Measurements from ENCODE around the gene LHX8. TPM values are rescaled to one million over a fixed set of nuclear protein-coding genes. Genes with fewer than 3 reads are reported as not detected.

Gene LHX8
- total and polyA plus RNA-seq, 10 of the 15 experiments (the other 5 are each of a cell fraction or from before 2014, with no cell fraction given) = not detected

DNA sequence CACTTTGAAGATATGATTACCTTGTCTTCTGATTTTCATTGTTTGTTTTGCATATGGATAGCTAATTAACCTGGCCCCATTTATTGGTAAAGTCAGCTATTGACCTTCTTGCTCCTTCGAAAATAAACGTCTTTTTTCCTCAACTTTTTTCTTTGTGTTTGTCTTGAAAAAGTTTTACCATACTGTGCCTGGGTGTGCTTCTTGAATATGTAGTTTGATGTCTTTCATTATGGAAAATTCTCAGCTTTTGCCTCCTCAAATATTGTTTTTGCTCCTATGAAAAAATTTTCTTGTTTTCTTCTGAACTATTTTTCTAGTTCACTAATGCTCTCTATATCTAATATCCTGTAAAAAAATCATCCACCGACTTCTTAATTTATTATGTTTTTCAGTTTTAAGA is 25.0 kb downstream of the LHX8 start:
- intact Hi-C loops (cut with micrococcal nuclease; ENCODE audit: unreplicated experiment) (no loop called here), in situ Hi-C loops (cut with MboI) (no loop called here)
- SMC1A ChIA-PET (ENCODE audit: uncharacterized antibody, unreplicated experiment) = no interaction called here
- Histone ChIP-seq H3K27ac (ENCODE audit: control insufficient read depth, insufficient read depth) (no peak overlapping the region), H3K9me3 (replicated peaks; ENCODE audit: control insufficient read depth, insufficient read depth, low read length) (no peaks in the 10 kb centered on the region), H3K36me3 (ENCODE audit: control insufficient read depth in 2 of 2, insufficient read depth in 2 of 2, low read length in 1 of 2) (no peaks in the 10 kb centered on the region), H2AFZ (ENCODE audit: control insufficient read depth, low read depth, low read length) (no peak overlapping the region), H3K4me3 (no peak overlapping the region), H4K20me1 (ENCODE audit: control insufficient read depth, insufficient read depth) (no peaks in the 10 kb centered on the region), H3K9ac (ENCODE audit: control insufficient read depth, insufficient read depth, low read length) (no peak overlapping the region), H3K4me2 (ENCODE audit: control insufficient read depth, insufficient read depth) (no peak overlapping the region), H3K4me1 (ENCODE audit: control insufficient read depth, insufficient read depth, low read length) (no peaks in the 10 kb centered on the region), H3K79me2 (ENCODE audit: control insufficient read depth, insufficient read depth, low read length) (no peaks in the 10 kb centered on the region), H3K27me3 (replicated peaks in 1 of 2; ENCODE audit: control insufficient read depth in 2 of 2, insufficient read depth in 2 of 2, low read length in 1 of 2) (no peaks in the 10 kb centered on the region)
- RAD21 ChIA-PET (ENCODE audit: unreplicated experiment) = no interaction called here
- BruUV-seq (replicated peaks) = no TSS peak
- no peak for ATAC-seq
- 34% methylated on average over 3 of the region's 3 CpGs for WGBS (ENCODE audit: insufficient coverage, insufficient replicate concordance, low lambda C conversion rate, missing lambda C conversion rate)
- POLR2A ChIA-PET = no interaction called here
- CTCF ChIA-PET = no interaction called here
- DNase-seq (ENCODE audit: low read depth, low spot score) = no peak
- no peak for FAIRE-seq
- TF ChIP-seq, protein P1, sequence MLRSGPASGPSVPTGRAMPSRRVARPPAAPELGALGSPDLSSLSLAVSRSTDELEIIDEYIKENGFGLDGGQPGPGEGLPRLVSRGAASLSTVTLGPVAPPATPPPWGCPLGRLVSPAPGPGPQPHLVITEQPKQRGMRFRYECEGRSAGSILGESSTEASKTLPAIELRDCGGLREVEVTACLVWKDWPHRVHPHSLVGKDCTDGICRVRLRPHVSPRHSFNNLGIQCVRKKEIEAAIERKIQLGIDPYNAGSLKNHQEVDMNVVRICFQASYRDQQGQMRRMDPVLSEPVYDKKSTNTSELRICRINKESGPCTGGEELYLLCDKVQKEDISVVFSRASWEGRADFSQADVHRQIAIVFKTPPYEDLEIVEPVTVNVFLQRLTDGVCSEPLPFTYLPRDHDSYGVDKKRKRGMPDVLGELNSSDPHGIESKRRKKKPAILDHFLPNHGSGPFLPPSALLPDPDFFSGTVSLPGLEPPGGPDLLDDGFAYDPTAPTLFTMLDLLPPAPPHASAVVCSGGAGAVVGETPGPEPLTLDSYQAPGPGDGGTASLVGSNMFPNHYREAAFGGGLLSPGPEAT (IDR thresholded peaks at IDR 0.05; ENCODE audit: low read depth) = no peak
- TF ChIP-seq MAX (IDR thresholded peaks at IDR 0.05; ENCODE audit: low read depth, low read length) (no peak), YBX1 (IDR thresholded peaks at IDR 0.05) (no peak), TAF1 (IDR thresholded peaks at IDR 0.05; ENCODE audit: borderline replicate concordance, low read depth, low read length) (no peak), GATAD2B (conservative IDR thresholded peaks at IDR 0.05; ENCODE audit: low read depth) (no peak), CEBPB (IDR thresholded peaks at IDR 0.05; ENCODE audit: borderline replicate concordance in 1 of 2, low read depth in 2 of 2, low read length in 2 of 2) (no peak)
- TF ChIP-seq, protein P2, sequence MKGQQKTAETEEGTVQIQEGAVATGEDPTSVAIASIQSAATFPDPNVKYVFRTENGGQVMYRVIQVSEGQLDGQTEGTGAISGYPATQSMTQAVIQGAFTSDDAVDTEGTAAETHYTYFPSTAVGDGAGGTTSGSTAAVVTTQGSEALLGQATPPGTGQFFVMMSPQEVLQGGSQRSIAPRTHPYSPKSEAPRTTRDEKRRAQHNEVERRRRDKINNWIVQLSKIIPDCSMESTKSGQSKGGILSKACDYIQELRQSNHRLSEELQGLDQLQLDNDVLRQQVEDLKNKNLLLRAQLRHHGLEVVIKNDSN (IDR thresholded peaks at IDR 0.05; ENCODE audit: borderline replicate concordance, extremely low read length, insufficient read depth, low read depth, low read length) = no peak
